ENCODE results near the gene AUH. TPM values are rescaled to one million over a fixed set of nuclear protein-coding genes. Genes with fewer than 3 reads are reported as not detected.
A peak's percentile ranks its signal among the peaks of the same experiment; 100 is the strongest.
"Not testable (repeated sequence)": the region's sequence is repeated elsewhere in the genome, so short reads cannot be mapped to it uniquely, and the experiment has no call there.

The AUH gene, protein sequence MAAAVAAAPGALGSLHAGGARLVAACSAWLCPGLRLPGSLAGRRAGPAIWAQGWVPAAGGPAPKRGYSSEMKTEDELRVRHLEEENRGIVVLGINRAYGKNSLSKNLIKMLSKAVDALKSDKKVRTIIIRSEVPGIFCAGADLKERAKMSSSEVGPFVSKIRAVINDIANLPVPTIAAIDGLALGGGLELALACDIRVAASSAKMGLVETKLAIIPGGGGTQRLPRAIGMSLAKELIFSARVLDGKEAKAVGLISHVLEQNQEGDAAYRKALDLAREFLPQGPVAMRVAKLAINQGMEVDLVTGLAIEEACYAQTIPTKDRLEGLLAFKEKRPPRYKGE
- 13.3 and 20.4 TPM in 2 replicates for total RNA-seq

DNA sequence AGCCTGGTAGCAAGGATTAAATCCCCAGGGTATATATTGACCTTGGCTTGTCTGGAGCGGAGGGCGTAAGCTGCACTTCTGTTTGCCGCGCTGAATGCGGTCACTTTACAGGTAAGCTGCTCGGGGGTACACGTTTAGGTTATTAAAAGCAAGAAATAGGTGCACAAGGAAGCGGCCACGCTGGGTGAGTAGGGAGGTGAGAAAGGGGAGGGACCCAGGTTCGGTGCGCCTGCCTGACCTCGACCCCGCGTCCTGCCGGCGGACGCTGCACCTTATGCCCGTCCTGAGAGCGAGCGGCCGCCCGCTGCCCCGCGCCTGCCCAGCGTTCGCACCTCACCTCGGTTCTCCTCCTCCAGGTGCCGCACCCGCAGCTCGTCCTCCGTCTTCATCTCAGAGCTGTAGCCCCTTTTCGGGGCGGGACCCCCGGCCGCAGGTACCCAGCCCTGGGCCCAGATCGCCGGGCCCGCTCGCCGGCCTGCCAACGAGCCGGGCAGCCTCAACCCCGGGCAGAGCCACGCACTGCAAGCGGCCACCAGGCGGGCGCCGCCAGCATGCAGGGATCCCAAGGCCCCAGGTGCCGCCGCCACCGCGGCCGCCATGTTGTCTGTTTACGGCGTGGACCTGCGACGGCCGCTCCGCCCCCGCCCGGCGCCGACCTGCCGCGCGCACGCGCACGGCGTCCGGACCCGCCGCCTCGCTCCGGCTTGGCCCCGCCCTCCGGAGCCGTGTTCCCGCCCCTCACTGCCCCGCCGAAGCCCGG, at the start of gene AUH:
AUH (minus strand) TSS at position 628 of the 760 bp plus-strand sequence; CDS start at position 599, 29 bp downstream.
- DNase-seq, result peak; percentile 88

DNA sequence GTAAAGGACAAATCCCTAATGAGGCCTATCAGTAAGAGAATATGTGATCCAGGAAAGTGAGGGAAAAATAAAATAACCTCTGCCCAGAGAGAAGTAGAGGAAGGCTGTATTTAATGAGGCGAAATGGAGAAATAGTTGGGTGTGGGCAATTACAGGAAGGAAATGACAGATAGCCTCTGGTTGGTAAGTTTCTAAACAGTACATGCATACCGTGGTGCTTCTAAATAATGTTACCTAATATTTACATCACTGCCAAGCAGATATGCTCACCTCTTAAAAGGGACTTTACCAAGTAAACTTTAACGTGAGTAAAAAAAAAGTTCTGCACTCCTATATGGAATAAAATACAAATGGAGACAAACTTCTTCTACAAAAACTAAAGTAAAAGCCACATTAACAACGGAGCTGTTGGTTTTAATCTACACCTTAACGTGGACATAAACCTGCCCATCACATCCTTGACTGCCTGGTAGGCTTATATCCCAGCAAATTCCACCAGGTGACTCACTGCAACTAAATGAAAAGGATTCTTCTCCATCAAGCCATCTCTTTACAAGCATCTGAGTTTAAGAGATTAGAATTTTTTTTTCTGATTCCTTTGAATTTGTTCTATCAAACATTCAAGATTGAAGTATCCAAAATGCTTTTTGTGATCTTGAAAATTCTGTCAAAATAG, 49.5 kb upstream of the AUH start:
- peak; percentile 33 for DNase-seq

DNA sequence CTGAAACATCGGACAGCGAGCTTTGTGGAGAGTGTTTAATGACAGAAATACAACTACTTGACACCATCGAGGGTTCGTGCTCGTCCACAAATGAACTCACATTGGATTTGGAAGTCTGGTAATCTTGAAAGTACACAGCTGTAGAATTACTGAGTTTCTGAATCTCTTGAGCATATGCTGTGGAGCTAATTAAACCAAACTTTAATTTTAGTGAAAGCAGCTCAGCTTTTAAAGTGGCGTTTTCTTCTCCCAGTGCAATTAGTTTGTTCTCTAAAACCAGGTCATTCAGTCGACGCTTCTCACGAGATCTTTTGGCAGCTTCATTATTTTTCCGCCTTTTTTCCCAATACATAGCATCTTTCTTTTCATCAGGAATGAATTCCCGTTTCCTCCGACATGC, 48.4 kb upstream of the AUH start:
- DNase-seq, result no peak

DNA sequence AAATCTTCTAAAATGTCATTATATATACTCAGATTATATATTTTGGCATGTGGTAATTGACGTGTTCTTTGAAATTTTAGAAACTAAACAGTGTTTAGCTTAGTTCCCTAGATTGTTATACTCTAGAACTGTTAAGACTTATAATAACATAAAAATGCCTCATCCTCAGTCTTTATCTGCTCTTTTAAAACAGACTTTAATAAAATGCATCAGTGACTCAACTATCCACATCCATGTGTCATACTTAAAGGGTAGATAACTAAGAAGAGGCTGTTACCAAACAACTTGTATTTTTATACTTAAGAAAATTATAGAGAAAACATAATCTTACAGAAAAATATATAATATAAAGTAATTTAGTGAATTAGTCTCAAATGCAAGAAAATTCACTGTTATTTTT, 46.8 kb upstream of the AUH start:
- DNase-seq, result no peak

DNA sequence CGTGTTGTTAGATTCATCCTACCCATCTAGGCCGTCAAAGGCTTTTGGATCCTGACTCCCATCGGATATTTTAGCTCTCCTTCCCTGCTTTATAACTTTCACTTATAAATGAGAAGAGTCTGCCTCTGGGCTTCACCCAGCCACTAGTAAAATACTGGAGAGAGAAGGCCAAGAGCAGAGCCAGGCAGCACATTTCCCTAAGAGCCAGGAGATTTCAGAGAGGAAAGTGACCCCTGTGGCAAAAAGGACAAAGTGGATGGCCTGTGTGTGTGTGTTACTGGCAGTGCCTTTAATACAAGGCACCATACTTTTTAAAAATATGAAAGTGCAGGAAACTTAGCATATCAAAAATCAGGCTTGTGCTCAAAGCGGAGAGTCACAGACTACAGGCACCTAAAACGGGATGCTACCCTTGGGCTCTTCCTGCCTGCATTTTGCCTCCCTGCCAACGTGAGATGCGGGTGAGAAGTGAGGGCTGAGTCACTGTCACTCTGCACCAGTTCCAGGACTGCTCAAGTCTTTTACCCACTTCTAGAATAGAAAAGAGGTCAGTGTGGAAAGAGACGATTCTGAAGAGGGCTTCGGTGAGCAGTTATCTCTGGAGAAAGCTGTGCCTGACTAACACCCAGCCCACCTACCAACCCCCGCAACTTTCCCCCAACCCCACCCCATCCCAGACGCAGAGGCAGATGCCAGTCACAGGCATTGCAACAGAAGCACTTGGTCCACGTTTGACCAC, 46.0 kb upstream of the AUH start:
- no peak for DNase-seq

DNA sequence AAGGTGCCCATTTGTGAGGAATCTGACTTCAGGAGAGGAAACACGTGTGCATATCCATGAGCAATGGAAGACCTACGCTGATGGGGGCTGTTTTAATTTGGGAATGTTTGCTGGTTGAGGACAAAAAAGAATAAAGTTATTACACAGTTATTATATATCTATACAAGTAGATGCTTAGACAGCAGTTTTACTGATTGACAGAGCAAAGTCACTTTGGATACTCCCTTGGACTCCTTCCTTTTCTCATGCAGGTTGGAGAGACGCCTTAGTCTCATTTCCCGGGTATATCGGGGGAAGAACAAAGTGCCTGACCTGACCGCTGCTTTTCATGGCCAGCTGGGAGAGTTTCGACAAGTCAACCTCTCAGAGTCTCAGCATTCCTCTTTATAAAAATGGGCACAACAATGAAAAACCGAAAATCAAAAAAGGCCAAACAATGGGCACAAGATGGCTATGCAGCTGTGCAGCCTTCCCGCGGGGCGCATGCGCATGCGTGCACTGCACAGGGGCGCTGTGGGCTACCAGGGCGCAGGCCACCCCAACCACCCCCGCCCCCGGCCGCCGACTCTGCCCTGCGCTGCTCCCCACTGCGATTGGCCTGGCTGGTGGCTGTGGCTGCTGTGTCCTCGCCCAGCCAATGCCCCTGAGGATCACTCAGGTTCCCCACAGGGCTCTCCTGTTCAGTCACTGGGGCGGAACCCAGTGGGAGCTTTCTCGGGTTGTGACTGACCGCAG, 43.8 kb upstream of the AUH start:
- no peak for DNase-seq

DNA sequence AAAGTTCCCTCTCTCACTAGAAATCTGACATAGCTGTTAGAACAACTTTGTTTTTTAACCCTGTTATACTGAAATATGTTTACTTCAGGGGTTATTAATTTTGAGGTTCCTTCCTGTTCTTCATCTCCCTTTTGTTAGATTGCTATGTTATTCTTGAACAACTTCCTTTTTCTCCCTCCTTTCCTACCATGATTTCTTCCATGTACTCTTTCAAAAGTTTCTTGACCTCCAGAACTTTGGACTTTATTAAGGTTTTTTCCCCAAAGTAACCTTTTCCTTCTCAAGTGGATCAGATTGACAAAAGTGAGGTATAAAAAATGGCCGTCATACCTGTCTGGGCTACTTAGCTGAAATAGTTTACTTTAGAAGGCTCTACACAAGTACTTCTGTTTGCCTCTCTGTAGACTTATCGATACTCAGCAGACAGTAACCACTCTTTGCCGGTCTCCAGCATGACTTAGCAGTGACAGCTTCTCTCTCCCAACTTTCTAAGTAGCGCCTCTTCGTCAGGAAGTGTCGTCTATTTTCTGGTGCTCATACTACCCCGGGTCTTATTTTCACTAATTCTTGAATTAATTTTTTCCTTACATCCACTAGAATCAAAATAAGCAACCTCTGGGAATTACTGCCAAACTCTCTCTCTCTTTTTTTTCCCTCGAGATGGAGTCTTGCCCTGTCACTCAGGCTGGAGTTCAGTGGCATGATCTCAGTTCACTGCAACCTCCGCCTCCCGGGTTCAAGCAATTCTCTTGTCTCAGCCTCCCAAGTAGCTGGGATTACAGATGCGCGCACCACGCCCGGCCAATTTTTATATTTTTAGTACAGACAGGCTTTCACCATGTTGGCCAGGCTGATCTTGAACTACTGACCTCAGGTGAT, 42.2 kb upstream of the AUH start:
- DNase-seq, result no peak

DNA sequence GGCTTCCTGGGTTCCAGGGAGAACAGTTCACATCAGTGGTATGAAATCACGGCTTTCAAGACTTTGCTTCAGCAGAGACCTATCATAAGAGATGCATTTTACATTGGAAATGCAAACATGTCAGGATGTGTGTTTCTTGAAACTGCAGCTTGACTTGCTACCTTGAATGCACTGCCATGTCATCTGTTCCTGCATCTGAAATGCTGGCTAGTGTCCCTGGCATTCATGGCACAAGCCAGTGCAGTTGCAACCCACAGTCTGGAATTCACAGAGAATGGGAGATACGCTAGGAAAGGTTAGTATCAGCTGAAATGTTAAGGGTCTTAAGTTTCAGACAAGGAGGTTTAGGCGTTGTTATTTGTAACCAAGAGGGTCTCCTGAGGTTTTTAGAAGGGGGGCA, 37.2 kb upstream of the AUH start:
- DNase-seq, result no peak

DNA sequence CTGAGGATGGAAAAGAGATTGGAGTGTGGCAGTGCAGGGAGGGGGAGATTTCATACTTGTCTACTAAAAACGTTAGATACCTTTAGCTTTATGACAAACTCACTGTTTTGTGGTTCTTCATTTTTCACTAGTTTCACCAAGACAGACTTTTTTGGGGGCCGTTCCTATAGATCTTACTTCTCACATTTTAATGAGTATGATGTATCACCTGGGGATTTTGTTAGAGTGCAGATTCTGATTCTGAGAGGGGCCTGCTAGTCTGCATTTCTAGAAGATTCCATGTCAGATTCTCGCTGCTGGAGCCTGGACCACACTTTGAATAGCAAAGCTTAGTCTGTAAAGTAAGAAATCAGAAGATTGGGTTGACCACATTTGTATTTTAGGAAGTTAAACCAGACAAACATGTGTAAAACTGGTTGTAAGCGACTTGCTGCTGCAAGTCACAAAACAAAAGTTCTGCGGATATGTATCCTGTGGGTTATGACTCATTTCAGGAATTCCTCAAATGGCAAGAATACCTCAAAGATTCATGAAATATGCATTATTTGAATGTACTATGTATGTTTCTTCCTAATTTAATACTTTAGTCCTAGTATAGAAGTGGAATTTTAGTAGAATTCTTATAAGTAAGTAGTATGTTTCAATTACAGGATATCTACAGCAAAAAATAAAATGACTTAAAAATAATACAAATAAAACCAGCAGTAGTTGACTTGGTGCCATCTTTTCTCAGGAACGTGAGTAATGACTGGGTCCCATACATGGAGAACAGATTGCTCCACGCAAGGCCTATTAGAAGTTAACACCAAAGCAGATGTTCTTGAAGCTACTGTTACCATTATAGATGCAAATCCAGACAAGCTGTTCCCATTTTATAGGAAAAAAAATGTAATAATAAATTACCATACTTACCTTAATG, 34.1 kb upstream of the AUH start:
- peak; percentile 71 for DNase-seq

DNA sequence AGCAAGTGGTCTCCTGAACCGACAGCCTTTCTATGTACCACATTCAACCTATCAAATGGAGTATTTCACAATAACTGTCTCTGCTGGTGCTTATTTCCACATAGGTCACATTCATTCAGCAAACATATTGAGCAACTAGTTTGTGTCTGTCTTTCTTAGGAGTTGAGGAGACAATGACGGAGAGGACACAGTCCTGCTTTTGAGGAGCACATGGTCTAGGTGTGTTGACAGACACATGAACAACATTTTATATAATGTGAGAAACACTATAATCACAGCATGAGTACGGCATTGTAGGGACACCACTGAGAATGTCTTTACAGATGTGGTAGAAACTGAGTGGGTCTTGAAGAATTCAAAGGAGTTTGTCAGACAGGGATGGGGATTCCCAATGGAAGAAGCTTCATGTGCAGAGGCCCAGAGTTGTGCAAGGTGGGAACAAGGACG, 33.4 kb upstream of the AUH start:
- no peak for DNase-seq

DNA sequence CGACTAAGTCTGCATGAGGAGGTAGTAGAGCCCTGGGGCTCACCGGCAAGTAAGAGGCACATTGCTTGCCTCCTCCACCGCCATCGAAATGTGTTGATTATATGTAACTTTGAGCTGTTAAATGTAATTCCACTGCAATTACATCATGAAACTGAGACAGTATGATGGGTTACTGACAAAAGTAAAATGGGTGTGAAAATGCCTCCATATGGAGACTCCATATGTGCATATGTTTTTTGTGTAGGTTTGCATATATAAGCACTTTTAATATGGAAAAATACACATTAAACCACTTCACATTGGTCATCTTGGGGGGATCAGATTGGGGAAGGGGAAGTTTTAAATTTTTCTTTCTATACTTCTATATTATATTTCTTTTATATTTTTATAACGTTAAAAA, 32.1 kb upstream of the AUH start:
- DNase-seq, result no peak

DNA sequence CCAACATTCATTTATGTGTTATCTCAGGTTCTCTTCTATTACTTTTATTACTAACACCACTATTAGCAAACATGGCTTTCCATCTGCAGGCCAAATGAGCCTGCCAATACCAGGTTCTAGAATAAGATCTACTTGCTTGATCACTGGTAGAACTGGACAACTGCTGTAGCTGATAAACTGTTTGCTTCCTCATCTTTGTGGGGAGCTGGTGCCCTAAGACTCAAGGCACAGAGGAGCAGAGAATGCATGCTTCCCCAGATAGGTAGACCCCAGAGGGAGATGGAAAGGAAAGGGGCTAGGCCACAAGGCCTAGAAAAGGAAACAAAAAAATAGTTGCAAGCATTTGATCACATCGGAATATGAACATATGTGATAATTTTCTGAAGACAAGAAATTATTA, 30.7 kb upstream of the AUH start:
- DNase-seq, result no peak

DNA sequence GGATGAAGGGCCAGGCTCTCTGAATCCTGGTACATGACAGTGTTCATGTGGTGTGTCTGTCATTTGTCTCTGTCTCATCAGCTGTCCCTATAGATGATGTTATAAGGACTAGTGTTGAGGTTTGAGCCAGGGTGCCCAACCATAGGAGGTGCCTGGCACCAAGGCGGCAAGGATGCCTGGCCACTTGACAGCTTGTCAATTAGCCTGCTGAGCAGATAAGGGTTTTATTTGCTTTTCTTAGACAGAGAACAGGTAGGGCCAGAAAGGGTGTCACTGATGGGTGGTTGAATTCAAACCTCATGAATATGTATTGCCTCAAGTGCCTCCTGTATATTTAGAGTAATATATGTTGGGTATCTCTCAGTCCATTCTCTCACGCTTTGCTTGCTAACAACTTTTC, 30.1 kb upstream of the AUH start:
- DNase-seq, result no peak

DNA sequence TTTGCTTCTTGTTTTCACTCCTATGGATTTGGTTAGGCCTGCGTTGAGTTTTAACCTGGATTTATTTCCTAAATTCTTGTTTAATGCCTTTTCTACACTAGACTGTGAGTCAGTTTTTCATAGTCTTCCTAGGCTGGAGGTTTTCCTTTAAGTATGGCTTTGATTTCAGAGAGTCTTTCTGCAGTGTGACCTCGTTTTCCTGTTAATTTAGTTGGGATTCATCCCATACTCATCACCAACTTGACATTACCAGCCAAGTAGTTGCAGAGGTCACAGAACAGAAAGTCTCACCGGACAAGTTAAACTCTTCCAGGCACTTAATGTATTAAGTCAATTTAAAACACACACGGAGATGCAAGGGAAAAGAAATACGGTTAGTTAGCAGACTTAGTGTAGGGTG, 29.7 kb upstream of the AUH start:
- peak; percentile 72 for DNase-seq

DNA sequence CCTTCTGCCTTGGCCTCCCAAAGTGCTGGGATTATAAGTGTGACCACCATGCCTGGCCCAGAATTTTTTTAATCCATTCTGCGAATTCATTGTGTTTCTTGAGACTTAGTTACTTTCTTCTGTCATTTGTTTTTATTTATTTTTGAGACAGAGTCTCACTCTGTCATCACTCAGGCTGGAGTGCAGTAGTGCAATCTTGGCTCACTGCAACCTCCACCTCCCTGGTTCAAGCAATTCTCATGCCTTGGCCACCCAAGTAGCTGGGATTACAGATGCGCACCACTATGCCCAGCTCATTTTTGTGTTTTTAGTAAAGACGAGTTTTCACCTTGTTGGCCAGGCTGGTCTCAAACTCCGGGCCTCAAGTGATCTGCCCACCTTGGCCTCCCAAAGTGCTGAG, 28.0 kb upstream of the AUH start:
- not testable (repeated sequence) for DNase-seq

DNA sequence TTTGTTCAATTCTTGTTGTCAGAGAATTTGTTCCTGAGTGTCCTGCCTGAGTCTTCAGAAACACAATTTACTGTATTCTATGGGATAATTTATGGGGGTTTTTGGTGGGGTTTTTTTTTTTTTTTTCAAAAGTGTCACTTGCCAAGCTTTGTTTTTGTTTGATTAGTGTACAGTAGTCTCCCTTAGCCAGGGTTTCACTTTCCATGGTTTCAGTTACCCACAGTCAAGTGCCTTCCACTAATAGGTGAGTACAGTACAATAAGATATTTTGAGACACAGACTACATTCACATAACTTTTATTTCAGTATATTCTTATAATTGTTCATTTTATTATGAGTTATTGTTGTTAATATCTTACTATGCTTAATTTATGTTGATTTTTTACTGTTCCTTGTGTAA, 25.0 kb upstream of the AUH start:
- no peak for DNase-seq

DNA sequence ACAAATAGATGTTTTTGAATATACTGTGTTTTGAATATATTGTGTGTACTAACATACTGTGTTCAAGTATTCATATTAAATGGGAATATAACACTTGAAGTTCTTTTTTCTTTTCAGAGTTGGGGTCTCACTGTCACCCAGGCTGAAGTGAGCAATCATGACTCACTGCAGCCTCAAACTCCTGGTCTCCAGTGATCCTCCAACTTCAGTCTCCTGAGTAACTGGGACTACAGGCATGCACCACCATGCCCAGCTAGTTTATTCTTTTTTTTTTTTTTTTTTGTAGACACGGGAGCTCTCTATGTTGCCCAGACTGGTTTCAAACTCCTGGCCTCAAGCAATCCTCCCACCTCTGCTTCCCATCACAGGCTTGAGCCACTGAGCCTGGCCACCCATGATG, 23.2 kb upstream of the AUH start:
- no peak for DNase-seq

DNA sequence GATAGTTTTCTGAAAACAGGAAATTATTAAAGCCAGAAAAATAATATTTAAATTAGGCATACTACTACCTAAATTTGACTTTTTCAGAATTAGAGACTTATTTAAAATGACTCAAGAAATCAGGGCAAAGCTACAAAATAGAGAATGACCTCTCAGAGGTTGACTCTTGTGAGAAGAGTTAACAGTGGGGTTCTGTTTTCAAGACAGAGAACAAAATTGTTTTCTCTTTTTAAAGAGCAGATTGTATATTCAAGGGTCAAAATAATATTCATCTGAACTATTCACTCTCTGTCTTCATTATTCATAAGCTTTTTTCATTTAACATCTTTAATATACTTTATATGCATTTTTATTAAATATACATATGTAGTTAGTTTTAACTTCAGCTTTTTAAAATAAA, 21.9 kb upstream of the AUH start:
- DNase-seq, result no peak

DNA sequence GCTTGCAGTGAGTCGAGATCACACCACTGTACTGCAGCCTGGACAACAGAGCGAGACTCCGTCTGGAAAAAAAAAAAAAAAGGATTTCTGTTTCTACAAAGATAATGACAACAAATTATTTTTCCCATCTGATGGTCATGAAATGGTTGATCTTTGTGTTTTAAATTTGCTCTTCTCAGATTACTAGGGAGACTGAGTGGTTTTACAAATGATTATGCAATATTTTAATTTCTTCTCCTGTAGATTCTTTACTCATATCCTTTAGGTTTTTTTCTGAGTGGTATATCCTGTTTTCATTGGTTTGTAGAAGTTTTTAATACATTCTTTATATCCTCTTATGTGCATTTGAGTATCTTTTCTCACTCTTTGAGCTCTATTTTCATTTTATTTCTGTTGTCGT, 20.6 kb upstream of the AUH start:
- no peak for DNase-seq

DNA sequence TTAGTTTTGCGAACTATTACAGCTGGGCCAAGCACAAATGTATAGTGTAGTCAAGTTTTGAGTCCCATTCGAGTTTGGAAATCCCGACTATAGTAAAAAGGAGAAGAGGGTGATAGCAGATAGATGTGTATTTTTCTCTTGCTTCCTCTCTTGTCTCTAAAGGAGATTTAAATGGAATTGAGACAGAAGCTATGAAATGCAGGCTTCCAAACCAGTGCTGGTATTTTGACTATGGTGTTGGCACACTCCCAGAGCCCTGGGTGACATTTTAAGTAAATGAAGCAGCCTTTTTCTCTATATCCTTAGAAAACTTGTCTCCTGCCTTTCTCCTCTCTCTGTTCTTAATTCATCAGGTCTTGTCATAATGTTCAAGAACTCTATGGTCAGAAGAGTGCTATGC, 17.7 kb upstream of the AUH start:
- no peak for DNase-seq

Data from dermis blood vessel endothelial cell (primary cell).